Liver (tissue), 9 donors: ENCODE measurements around the gene SLCO4C1. TPM values are rescaled to one million over a fixed set of nuclear protein-coding genes. Genes with fewer than 3 reads are reported as not detected.

Experiments used
- DNase-seq: peaks from one replicate; pipeline ENCODE4 v3.0.0-alpha.2; 2017; ENCODE audit warnings: low spot score
- H3K27ac ChIP-seq, 2 donors: one replicate each; pipeline ENCODE4 v1.7.0; 2013; ENCODE audit warnings: inconsistent platforms in 2 of 2, low read length in 2 of 2, control low read depth in 1 of 2, low read depth in 1 of 2, mild to moderate bottlenecking in 1 of 2
- H3K27me3 ChIP-seq, 4 donors: one replicate each; pipeline versions ENCODE4 v1.6.1 to v1.7.0; 2013; ENCODE audit warnings: low read length in 3 of 4, inconsistent platforms in 1 of 4, mild to moderate bottlenecking in 1 of 4, moderate library complexity in 1 of 4; ENCODE audit not compliant: control insufficient read depth in 4 of 4, insufficient read depth in 4 of 4
- H3K36me3 ChIP-seq, 4 donors: one replicate each; pipeline versions ENCODE4 v1.6.1 to v1.7.0; 2013; ENCODE audit warnings: low read length in 3 of 4, mild to moderate bottlenecking in 3 of 4, low read depth in 1 of 4, moderate library complexity in 1 of 4; ENCODE audit not compliant: control insufficient read depth in 4 of 4, insufficient read depth in 3 of 4
- H3K4me1 ChIP-seq, 4 donors: one replicate each; pipeline versions ENCODE4 v1.6.1 to v1.7.0; 2013; ENCODE audit warnings: low read length in 3 of 4, mild to moderate bottlenecking in 3 of 4, moderate library complexity in 1 of 4; ENCODE audit not compliant: control insufficient read depth in 4 of 4, insufficient read depth in 4 of 4
- H3K4me3 ChIP-seq, 3 donors: one replicate each; pipeline versions ENCODE4 v1.6.1 to v1.7.0; 2013; ENCODE audit warnings: low read length in 3 of 3, control low read depth in 1 of 3, low read depth in 1 of 3, mild to moderate bottlenecking in 1 of 3
- H3K9ac ChIP-seq, 2 donors: one replicate each; pipeline ENCODE4 v1.7.0; 2013; ENCODE audit warnings: low read length in 2 of 2, mild to moderate bottlenecking in 2 of 2, moderate library complexity in 2 of 2, control low read depth in 1 of 2, low read depth in 1 of 2
- H3K9me3 ChIP-seq, 4 donors: one replicate each; pipeline versions ENCODE4 v1.6.1 to v1.7.0; 2013; ENCODE audit warnings: low read length in 3 of 4; ENCODE audit not compliant: control insufficient read depth in 4 of 4
- EGR1 ChIP-seq, 2 donors: IDR thresholded peaks; 2 replicates each; pipeline ENCODE4 v1.6.1; 2016 to 2018; ENCODE audit warnings: antibody characterized with exemption in 2 of 2, low read depth in 2 of 2
- FOXA1 ChIP-seq: IDR thresholded peaks from 2 replicates; pipeline ENCODE4 v1.6.1; 2016; ENCODE audit warnings: antibody characterized with exemption
- FOXA2 ChIP-seq: IDR thresholded peaks from 2 replicates; pipeline ENCODE4 v1.6.1; 2016; ENCODE audit warnings: antibody characterized with exemption
- GABPA ChIP-seq, 2 donors: IDR thresholded peaks in 1 of 2; conservative IDR thresholded peaks in 1 of 2; 2 replicates each; pipeline ENCODE4 v1.6.1; 2016; ENCODE audit warnings: antibody characterized with exemption in 2 of 2, mild to moderate bottlenecking in 1 of 2, moderate library complexity in 1 of 2
- HNF4A ChIP-seq, 2 donors: conservative IDR thresholded peaks; 2 replicates each; pipeline ENCODE4 v1.6.1; 2016; ENCODE audit warnings: antibody characterized with exemption in 2 of 2, mild to moderate bottlenecking in 2 of 2
- HNF4G ChIP-seq: IDR thresholded peaks from 2 replicates; pipeline ENCODE4 v1.6.1; 2016; ENCODE audit warnings: antibody characterized with exemption
- JUND ChIP-seq, 2 donors: IDR thresholded peaks; 2 replicates each; pipeline ENCODE4 v1.6.1; 2016; ENCODE audit warnings: antibody characterized with exemption in 2 of 2
- REST ChIP-seq: IDR thresholded peaks from 2 replicates; pipeline ENCODE4 v1.6.1; 2016; ENCODE audit warnings: antibody characterized with exemption, mild to moderate bottlenecking
- RXRA ChIP-seq, 2 donors: IDR thresholded peaks; 2 replicates each; pipeline ENCODE4 v1.6.1; 2017 to 2018; ENCODE audit warnings: antibody characterized with exemption in 2 of 2, mild to moderate bottlenecking in 1 of 2
- TAF1 ChIP-seq: conservative IDR thresholded peaks from 2 replicates; pipeline ENCODE4 v1.6.1; 2016; ENCODE audit warnings: antibody characterized with exemption, mild to moderate bottlenecking
- YY1 ChIP-seq: IDR thresholded peaks from 2 replicates; pipeline ENCODE4 v1.6.1; 2016; ENCODE audit warnings: antibody characterized with exemption, mild to moderate bottlenecking
- WGBS: extraction: QIAGEN DNeasy Blood & Tissue Kit; methylation state at CpG from one replicate; pipeline ENCODE4 v1.1.7; 2013; 5-methylcytosine and 5-hydroxymethylcytosine counted together
- polyA plus RNA-seq, 2 donors: library from polyadenylated mRNA; stranded (reverse) in 1 of 2; unstranded in 1 of 2; fragments of 200-250 nt in 1 of 2; fragments of >200 nt in 1 of 2; fragmentation: Nextera tagmentation in 1 of 2; extraction: Ambion mirVana in 1 of 2; gene quantifications; one replicate each; pipeline versions ENCODE4 v1.2.1 to v1.2.3, GENCODE V29; 2013 to 2015
- total RNA-seq, 2 donors: library from RNA; depleted of rRNA; stranded (reverse); fragments of >200 nt; gene quantifications; one replicate each; pipeline ENCODE4 v1.2.3, GENCODE V29; 2014
- TF ChIP-seq, protein P1 (sequence below): IDR thresholded peaks from 2 replicates; pipeline ENCODE4 v1.6.1; 2016; ENCODE audit warnings: antibody characterized with exemption
- TF ChIP-seq, protein P2 (sequence below): IDR thresholded peaks from 2 replicates; pipeline ENCODE4 v1.6.1; 2016; ENCODE audit warnings: antibody characterized with exemption
- TF ChIP-seq, protein P3 (sequence below): IDR thresholded peaks from 2 replicates; pipeline ENCODE4 v1.6.1; 2016; ENCODE audit warnings: antibody characterized with exemption
- donor health status: healthy.
- donor health status: healthy.
- donor health status: healthy.
- donor health status: healthy.
- donor health status: healthy.

SLCO4C1 gene
- total and polyA plus RNA-seq, 4 donors: 2.0 to 29.4 (median 3.3) TPM

GRCh38 chr5:102218159-102218558 is 77.9 kb downstream of the SLCO4C1 start:
- TF ChIP-seq YY1: no peak
- Histone ChIP-seq H3K4me3 (no peak overlapping the region), H3K9me3 (peaks cover 0 to 3% (median 3%) of the 10 kb centered on the region in 4 donors), H3K27me3 (no peaks in the 10 kb centered on the region), H3K4me1 (peaks cover 2 to 12% (median 6%) of the 10 kb centered on the region in 4 donors), H3K36me3 (no peaks in the 10 kb centered on the region), H3K9ac (no peak overlapping the region), H3K27ac (no peak overlapping the region)
- 92% methylated on average over 1 of the region's 1 CpG for WGBS
- no peak for DNase-seq

GRCh38 chr5:102216678-102217077 is 79.4 kb downstream of the SLCO4C1 start:
- H3K4me3 ChIP-seq: no peak overlapping the region
- no peaks in the 10 kb centered on the region for H3K36me3 ChIP-seq
- WGBS: 32% methylated on average over 4 of the region's 4 CpGs
- peaks cover 0 to 3% (median 0%) of the 10 kb centered on the region in 4 donors for H3K9me3 ChIP-seq
- H3K4me1 ChIP-seq: peaks cover 0 to 8% (median 2%) of the 10 kb centered on the region in 4 donors
- H3K27ac ChIP-seq: no peak overlapping the region
- DNase-seq: no peak
- TF ChIP-seq GABPA (IDR thresholded peaks at IDR 0.05 in 1 of 2, conservative IDR thresholded peaks at IDR 0.05 in 1 of 2): no peak
- TF ChIP-seq HNF4A (conservative IDR thresholded peaks at IDR 0.05): peak; percentile 45 to 46
- H3K9ac ChIP-seq: no peak overlapping the region
- H3K27me3 ChIP-seq: no peaks in the 10 kb centered on the region

DNA sequence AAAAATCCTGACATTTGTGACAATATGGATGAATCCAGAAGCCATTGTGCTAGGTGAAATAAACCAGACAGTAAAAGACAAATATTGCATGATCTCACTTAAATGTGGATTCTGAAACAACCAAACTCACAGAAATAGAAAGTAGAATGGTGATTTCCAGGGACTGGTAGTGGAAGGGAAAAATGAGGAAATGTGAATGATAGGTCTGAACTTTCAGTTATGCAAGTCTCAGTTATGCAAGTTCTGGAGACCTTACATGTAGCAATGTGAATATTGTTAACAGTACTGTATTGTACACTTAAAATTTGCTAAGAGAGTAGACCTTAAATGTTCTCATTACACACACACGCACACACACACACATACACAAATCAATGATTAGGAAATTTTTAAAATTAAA is 84.9 kb downstream of the SLCO4C1 start:
- no peaks in the 10 kb centered on the region for H3K9me3 ChIP-seq
- H3K9ac ChIP-seq: no peak overlapping the region
- no peak for DNase-seq
- no peak overlapping the region for H3K27ac ChIP-seq
- H3K4me1 ChIP-seq: peaks cover 0 to 1% (median under 1%) of the 10 kb centered on the region in 4 donors
- no peaks in the 10 kb centered on the region for H3K27me3 ChIP-seq
- H3K4me3 ChIP-seq: no peak overlapping the region
- WGBS: 55% methylated on average over 1 of the region's 1 CpG
- TF ChIP-seq JUND (IDR thresholded peaks at IDR 0.05): no peak
- TF ChIP-seq, protein P1, sequence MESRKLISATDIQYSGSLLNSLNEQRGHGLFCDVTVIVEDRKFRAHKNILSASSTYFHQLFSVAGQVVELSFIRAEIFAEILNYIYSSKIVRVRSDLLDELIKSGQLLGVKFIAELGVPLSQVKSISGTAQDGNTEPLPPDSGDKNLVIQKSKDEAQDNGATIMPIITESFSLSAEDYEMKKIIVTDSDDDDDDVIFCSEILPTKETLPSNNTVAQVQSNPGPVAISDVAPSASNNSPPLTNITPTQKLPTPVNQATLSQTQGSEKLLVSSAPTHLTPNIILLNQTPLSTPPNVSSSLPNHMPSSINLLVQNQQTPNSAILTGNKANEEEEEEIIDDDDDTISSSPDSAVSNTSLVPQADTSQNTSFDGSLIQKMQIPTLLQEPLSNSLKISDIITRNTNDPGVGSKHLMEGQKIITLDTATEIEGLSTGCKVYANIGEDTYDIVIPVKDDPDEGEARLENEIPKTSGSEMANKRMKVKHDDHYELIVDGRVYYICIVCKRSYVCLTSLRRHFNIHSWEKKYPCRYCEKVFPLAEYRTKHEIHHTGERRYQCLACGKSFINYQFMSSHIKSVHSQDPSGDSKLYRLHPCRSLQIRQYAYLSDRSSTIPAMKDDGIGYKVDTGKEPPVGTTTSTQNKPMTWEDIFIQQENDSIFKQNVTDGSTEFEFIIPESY: no peak
- TF ChIP-seq REST: no peak
- TF ChIP-seq HNF4A (conservative IDR thresholded peaks at IDR 0.05): no peak
- H3K36me3 ChIP-seq: no peaks in the 10 kb centered on the region

GRCh38 chr5:102200861-102201260 is 95.2 kb downstream of the SLCO4C1 start:
- Histone ChIP-seq H3K27me3 (peaks cover 0 to 3% (median 0%) of the 10 kb centered on the region in 4 donors), H3K36me3 (no peaks in the 10 kb centered on the region), H3K27ac (no peak overlapping the region), H3K9ac (no peak overlapping the region), H3K9me3 (no peaks in the 10 kb centered on the region), H3K4me1 (no peaks in the 10 kb centered on the region), H3K4me3 (no peak overlapping the region)
- no peak for TF ChIP-seq GABPA (IDR thresholded peaks at IDR 0.05 in 1 of 2, conservative IDR thresholded peaks at IDR 0.05 in 1 of 2)
- no peak for TF ChIP-seq EGR1 (IDR thresholded peaks at IDR 0.05; ENCODE audit: low read depth in 2 of 2)
- no peak for TF ChIP-seq FOXA1
- no peak for TF ChIP-seq TAF1
- TF ChIP-seq, protein P2, sequence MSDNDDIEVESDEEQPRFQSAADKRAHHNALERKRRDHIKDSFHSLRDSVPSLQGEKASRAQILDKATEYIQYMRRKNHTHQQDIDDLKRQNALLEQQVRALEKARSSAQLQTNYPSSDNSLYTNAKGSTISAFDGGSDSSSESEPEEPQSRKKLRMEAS: no peak
- TF ChIP-seq FOXA2: no peak
- no peak for TF ChIP-seq HNF4G
- TF ChIP-seq, protein P3, sequence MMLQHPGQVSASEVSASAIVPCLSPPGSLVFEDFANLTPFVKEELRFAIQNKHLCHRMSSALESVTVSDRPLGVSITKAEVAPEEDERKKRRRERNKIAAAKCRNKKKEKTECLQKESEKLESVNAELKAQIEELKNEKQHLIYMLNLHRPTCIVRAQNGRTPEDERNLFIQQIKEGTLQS: no peak
- no peak for TF ChIP-seq REST
- no peak for TF ChIP-seq RXRA (IDR thresholded peaks at IDR 0.05)
- no peak for TF ChIP-seq YY1
- TF ChIP-seq HNF4A (conservative IDR thresholded peaks at IDR 0.05): no peak
- 50% methylated on average over 3 of the region's 3 CpGs for WGBS
- DNase-seq: no peak
